Right lung (tissue), 10 donors: ENCODE data around the gene C9orf43. TPM values are rescaled to one million over a fixed set of nuclear protein-coding genes. Genes with fewer than 3 reads are reported as not detected.
"Not testable (repeated sequence)": the region's sequence is repeated elsewhere in the genome, so short reads cannot be mapped to it uniquely, and the experiment has no call there.

ENCODE experiments used
- DNase-seq, 2 donors: peaks; one replicate each; pipeline ENCODE4 v3.0.0-alpha.2; 2013
- long read RNA-seq, 8 donors: transcript quantifications; one replicate each; lab custom pipeline, GENCODE V29; 2026
- polyA plus RNA-seq, 5 donors: library from polyadenylated mRNA; unstranded; fragments of 120-200 nt; gene quantifications; one replicate each; pipeline versions ENCODE4 v1.2.1 to v1.2.3, GENCODE V29; 2013; ENCODE audit warnings: inconsistent platforms in 1 of 5, low replicate concordance in 1 of 5; ENCODE audit not compliant: insufficient read length in 5 of 5, insufficient read depth in 1 of 5

The C9orf43 gene
- polyA plus RNA-seq = 1 to 10 TPM in 1 of 5 donors, under 1 TPM in 4; 0.51 to 1.1 (median 0.73) TPM
- long read RNA-seq, donor 1 = 0 reads
- long read RNA-seq, donor 2 = 0 reads
- long read RNA-seq, donor 3 = 0 reads
- long read RNA-seq, donor 4 = 0 reads
- long read RNA-seq, donor 5 = 0 reads
- long read RNA-seq, donor 6 = 0 reads
- long read RNA-seq, donor 7 = 0 reads
- long read RNA-seq, donor 8 = 0 reads

GRCh38 chr9:113410207-113410864, at the start of gene C9orf43, which contains the start of gene POLE3:
Gene C9orf43, plus strand, starts transcription at chr9:113410747. Its CDS starts 2,747 bp downstream, at chr9:113413494.
Gene POLE3, minus strand, starts transcription at chr9:113410675. Its CDS starts 382 bp downstream, at chr9:113410293.
- DNase-seq = peak; percentile 96 to 98

GRCh38 chr9:113361304-113362018, 49.1 kb upstream of the C9orf43 start:
- no peak for DNase-seq

- DNase-seq = no peak
Measured at GRCh38 chr9:113363336-113363735, 47.2 kb upstream of the C9orf43 start.

- no peak for DNase-seq
Measured at GRCh38 chr9:113364951-113365350, 45.6 kb upstream of the C9orf43 start.

- not testable (repeated sequence) for DNase-seq
Measured at GRCh38 chr9:113365652-113366051, 44.9 kb upstream of the C9orf43 start.

- DNase-seq = no peak
Measured at GRCh38 chr9:113368348-113368981, 42.1 kb upstream of the C9orf43 start.

GRCh38 chr9:113368982-113369854, 41.3 kb upstream of the C9orf43 start:
- DNase-seq = no peak

- no peak for DNase-seq
Measured at GRCh38 chr9:113369855-113370140, 40.7 kb upstream of the C9orf43 start.

GRCh38 chr9:113370806-113371325, 39.7 kb upstream of the C9orf43 start:
- no peak for DNase-seq

GRCh38 chr9:113372059-113372458, 38.5 kb upstream of the C9orf43 start:
- DNase-seq = no peak

GRCh38 chr9:113373256-113373655, 37.3 kb upstream of the C9orf43 start:
- DNase-seq = no peak

GRCh38 chr9:113373676-113374392, 36.7 kb upstream of the C9orf43 start:
- no peak for DNase-seq

- no peak for DNase-seq
Measured at GRCh38 chr9:113375057-113376023, 35.2 kb upstream of the C9orf43 start.

- peak; percentile 74 to 79 for DNase-seq
Measured at GRCh38 chr9:113376634-113377567, 33.6 kb upstream of the C9orf43 start, which contains the start of gene HDHD3. Gene HDHD3, minus strand, starts transcription at chr9:113376986. Its CDS starts 2,632 bp downstream, at chr9:113374354.

GRCh38 chr9:113379094-113379828, 31.3 kb upstream of the C9orf43 start:
- DNase-seq = not testable (repeated sequence)

GRCh38 chr9:113379829-113380210, 30.7 kb upstream of the C9orf43 start:
- not testable (repeated sequence) for DNase-seq

GRCh38 chr9:113380869-113381378, 29.6 kb upstream of the C9orf43 start:
- DNase-seq = no peak
